GM21381 (cell line): Measurements from ENCODE around the gene NRL.
"Not testable (repeated sequence)": the region's sequence is repeated elsewhere in the genome, so short reads cannot be mapped to it uniquely, and the experiment has no call there.

Experiments used
- ATAC-seq: cut with Tn5 transposase; IDR thresholded peaks from one replicate; pipeline ENCODE4 v1.9.1; 2021; ENCODE audit warnings: mild to moderate bottlenecking, moderate library complexity; ENCODE audit not compliant: unreplicated experiment

Gene NRL

GRCh38 chr14:24054646-24055045, 60.1 kb downstream of the NRL start:
- no peak for ATAC-seq

- ATAC-seq, result no peak
Measured at GRCh38 chr14:24054324-24054641, 60.5 kb downstream of the NRL start.

- ATAC-seq, result no peak
Measured at GRCh38 chr14:24053548-24054323, 61.0 kb downstream of the NRL start.

GRCh38 chr14:24052656-24053547, 61.8 kb downstream of the NRL start:
- no peak for ATAC-seq

GRCh38 chr14:24051789-24052655, 62.7 kb downstream of the NRL start, which contains the start of gene CARMIL3:
Gene CARMIL3, plus strand, starts transcription at chr14:24052009. Its CDS starts 145 bp downstream, at chr14:24052154.
- ATAC-seq, result peak; percentile 72

- peak; percentile 27 for ATAC-seq
Measured at GRCh38 chr14:24051176-24051788, 63.5 kb downstream of the NRL start.

GRCh38 chr14:24050753-24051152, 64.0 kb downstream of the NRL start:
- not testable (repeated sequence) for ATAC-seq

- ATAC-seq, result not testable (repeated sequence)
Measured at GRCh38 chr14:24049002-24049401, 65.7 kb downstream of the NRL start.

GRCh38 chr14:24042746-24043145, 72.0 kb downstream of the NRL start:
- ATAC-seq, result no peak

- ATAC-seq, result no peak
Measured at GRCh38 chr14:24040692-24041091, 74.1 kb downstream of the NRL start.

- no peak for ATAC-seq
Measured at GRCh38 chr14:24038686-24039085, 76.1 kb downstream of the NRL start.

GRCh38 chr14:24037658-24038037, 77.1 kb downstream of the NRL start:
- no peak for ATAC-seq

- ATAC-seq, result peak; percentile 20
Measured at GRCh38 chr14:24036963-24037657, 77.6 kb downstream of the NRL start.

- peak; percentile 76 for ATAC-seq
Measured at GRCh38 chr14:24036169-24036962, 78.4 kb downstream of the NRL start.

- peak; percentile 9 for ATAC-seq
Measured at GRCh38 chr14:24035769-24036168, 79.0 kb downstream of the NRL start.

- no peak for ATAC-seq
Measured at GRCh38 chr14:24032727-24033418, 81.9 kb downstream of the NRL start.

- ATAC-seq, result not testable (repeated sequence)
Measured at GRCh38 chr14:24031331-24031730, 83.4 kb downstream of the NRL start.

GRCh38 chr14:24029687-24030086, 85.1 kb downstream of the NRL start:
- not testable (repeated sequence) for ATAC-seq
